HG02678 (cell line): ENCODE data around the gene TBCD.

Experiments used
- ATAC-seq: cut with Tn5 transposase; IDR thresholded peaks from one replicate; pipeline ENCODE4 v1.9.1; 2021; ENCODE audit warnings: mild to moderate bottlenecking, moderate library complexity; ENCODE audit not compliant: unreplicated experiment

Gene TBCD

DNA sequence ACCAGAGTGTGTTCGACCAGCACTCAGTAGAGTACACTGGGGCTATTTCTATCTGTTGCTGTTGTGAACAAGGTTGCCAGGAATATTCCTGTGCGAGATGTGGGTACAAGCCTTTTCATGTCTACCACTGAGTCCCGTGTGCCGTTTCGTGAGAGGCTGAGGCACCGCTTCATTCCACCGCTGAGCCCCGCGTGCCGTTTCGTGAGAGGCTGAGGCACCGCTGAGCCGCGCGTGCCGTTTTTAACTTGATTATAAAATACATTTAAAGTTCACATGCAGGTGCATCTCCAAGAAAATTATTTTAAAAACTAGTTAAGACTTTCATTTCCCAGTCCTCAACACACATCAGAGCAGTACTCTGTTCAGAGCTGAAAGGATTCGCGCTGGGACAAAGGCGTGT, 166.6 kb downstream of the TBCD start:
- no peak for ATAC-seq

GRCh38 chr17:82920150-82920549, 168.3 kb downstream of the TBCD start:
- ATAC-seq: no peak

GRCh38 chr17:82920715-82921114, 168.8 kb downstream of the TBCD start:
- ATAC-seq: no peak

DNA sequence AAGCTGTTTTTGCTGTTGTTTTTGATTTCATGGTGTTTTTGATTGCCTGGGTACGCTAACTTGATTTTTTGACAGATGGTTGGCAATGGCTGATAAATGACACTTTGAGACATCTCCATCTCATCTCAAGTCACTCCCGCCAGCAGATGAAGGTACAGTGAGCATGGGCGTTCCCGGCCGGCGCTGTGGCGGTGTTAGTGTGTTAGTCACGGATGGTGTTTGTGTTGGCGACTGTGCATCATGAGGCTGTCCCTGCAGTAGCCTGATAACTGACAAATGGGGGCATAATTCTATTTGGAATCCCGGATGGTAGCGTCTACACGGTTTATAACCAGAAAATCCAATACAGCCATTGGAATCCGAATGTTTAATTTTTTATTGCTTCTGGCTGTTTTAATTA, 169.6 kb downstream of the TBCD start:
- no peak for ATAC-seq

- ATAC-seq: no peak
Measured at GRCh38 chr17:82922646-82923045, 170.8 kb downstream of the TBCD start.

- ATAC-seq: no peak
Measured at GRCh38 chr17:82923366-82924113, 171.7 kb downstream of the TBCD start.

DNA sequence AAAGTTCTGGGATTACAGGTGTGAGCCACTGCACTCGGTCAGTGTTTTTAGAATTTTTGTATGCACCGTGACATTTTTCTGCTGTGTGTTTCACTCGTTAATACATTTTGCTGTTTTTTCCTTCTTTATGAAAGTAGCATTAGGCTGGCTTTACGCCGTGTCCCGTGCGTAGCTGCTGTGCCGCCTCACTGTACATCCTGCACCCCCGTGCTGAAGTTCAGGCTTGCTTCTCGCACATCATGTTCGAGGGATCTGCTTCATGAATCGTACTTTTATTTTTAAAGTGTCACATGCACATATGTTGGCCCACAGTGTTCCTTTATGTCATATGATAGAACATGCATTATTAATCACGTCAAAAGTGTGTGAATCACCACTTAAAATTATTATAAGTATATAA, 172.3 kb downstream of the TBCD start:
- ATAC-seq: no peak

- no peak for ATAC-seq
Measured at GRCh38 chr17:82924812-82925211, 172.9 kb downstream of the TBCD start.

- ATAC-seq: no peak
Measured at GRCh38 chr17:82925336-82925735, 173.5 kb downstream of the TBCD start.

- ATAC-seq: no peak
Measured at GRCh38 chr17:82926081-82926480, 174.2 kb downstream of the TBCD start.

GRCh38 chr17:82926716-82927115, 174.9 kb downstream of the TBCD start:
- no peak for ATAC-seq

DNA sequence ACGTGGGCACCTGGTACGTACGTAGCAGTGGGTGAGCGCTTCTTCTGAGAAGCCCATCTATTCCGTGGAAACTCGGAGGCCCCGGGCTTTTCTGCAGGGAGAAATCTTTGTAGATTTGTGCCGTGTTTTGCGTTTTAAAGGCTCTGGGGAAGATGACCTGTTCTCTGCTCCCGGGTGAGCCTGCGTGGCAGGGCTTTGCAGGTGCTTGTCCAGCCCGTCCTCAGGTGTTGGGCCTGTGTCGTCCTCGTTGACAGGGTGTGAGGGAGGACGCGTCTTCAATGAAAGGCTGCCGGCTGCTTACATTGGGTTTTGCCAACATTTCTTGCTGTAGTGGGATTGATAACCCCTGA, 175.4 kb downstream of the TBCD start:
- no peak for ATAC-seq

- ATAC-seq: no peak
Measured at GRCh38 chr17:82927661-82928601, 176.1 kb downstream of the TBCD start.

GRCh38 chr17:82929011-82929622, 177.3 kb downstream of the TBCD start:
- ATAC-seq: no peak

DNA sequence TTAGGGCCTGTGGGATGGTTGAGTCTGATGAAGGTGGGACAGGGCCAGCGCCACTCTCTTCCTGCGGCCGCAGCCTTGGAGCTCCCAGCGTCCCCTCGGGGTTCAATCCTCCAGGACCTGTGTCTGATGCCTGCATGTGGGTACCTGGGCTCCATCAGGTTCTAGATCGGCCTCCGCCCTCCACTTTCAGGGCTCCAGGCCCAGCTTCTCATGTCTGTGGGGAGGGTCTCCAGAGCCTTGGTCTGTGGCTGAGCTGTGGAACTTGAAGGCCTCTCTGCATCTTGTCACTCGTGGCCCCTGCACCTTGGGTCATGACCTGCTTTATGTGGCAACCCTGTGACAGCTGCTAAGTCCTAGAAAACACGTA, 177.8 kb downstream of the TBCD start:
- no peak for ATAC-seq

DNA sequence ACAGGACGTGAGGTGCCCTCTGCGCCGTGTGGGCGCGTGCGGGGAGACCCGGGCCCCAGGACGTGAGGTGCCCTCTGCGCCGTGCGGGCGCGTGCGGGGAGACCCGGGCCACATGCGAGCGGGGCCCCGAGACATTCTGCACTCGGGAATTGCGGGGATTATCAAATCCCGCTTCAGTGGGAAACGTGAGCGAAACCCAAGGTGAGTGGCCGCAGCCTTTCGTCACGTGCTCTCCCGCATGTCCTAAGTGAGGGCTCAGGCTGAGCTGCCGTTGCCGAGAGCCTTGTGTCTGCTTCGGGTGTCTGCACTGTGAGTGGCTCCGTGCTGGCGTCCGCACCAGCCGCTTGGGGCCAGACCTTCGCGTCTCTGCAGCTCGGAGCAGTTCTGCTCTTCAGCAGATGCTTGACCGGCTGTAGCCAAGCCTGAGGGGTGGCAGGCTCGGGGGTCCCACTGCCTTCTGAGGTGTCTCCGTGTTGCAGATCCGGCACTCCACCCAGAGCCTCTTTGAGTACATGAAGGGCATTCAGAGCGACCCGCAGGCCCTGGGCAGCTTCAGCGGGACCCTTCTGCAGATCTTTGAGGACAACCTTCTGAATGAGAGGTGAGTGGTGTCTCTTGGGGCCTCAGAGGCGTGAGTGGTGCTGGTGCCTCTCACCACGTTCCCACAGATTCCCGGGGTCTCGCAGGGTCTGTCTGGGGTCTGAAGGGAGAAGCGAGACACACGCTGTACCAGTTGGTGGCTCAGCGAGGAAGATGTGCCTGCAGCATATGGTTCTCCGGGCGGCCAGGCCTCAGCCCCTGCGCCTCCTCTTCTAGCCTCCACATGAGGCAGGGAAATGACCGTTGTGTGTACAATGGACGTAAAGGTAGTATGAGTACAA, 178.4 kb downstream of the TBCD start:
- no peak for ATAC-seq

GRCh38 chr17:82930924-82931698, 179.2 kb downstream of the TBCD start:
- ATAC-seq: no peak

DNA sequence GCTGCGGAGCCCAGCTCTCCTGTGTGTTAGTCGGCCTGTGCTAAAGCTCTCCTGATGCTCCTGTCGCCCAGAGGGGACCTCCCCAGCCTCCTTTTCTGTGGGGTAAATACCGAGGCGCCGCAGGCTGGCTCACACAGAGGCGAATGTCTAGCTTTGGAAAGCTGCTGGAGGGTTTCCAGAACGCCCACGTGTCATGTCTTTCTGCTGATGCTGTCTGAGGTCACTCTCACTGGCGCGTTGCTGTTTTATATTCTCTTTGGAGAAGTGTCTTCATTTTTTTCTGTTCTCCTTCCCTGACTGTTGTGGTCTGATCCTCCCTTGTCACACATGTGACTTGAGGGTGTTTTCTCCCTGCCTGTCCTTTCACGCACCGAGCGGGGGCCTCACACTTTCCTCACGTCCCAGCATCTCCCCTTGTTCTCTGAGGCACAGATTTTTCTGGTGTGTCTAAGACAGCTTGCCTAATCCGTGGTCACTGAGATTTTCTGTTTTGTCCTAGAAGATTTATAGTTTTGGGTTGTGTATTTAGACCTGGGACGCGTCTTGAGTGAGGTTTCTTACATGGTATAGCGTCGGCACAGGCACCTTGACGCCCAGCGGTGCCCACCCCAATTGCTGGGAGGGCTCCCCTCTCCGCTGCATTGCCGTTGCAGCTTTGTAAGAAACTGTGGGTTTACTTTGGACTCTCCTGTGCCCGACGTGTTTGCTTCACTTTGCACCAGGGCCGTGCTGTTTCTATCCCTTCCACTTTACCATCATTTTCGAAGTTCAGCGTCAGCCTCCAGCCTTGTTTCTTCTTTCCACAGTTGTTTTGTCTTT, 180.0 kb downstream of the TBCD start:
- ATAC-seq: no peak
